Choroid plexus epithelial cell (primary cell): ENCODE data around the gene CCNB1.
A peak's percentile ranks its signal among the peaks of the same experiment; 100 is the strongest.
"Not testable (repeated sequence)": the region's sequence is repeated elsewhere in the genome, so short reads cannot be mapped to it uniquely, and the experiment has no call there.

Experiments
- DNase-seq: peaks from one replicate; pipeline ENCODE4 v3.0.0-alpha.2; 2010; ENCODE audit warnings: low read depth
- H3K4me3 ChIP-seq: 2 replicates; pipeline ENCODE4 v1.5.1; 2011; ENCODE audit warnings: low read depth, mild to moderate bottlenecking, control low read depth, low read length, moderate library complexity
- TF ChIP-seq, protein P1 (sequence below): conservative IDR thresholded peaks from 2 replicates; pipeline ENCODE4 v1.5.1; 2011; ENCODE audit warnings: low read depth, mild to moderate bottlenecking, control low read depth, inconsistent platforms, low read length, moderate library complexity

Gene CCNB1

GRCh38 chr5:69166686-69167492 lies at the start of gene CCNB1:
Gene CCNB1, plus strand, starts transcription at chr5:69167150. Its CDS starts 113 bp downstream, at chr5:69167263.
- DNase-seq, result peak; percentile 98
- TF ChIP-seq, protein P1, sequence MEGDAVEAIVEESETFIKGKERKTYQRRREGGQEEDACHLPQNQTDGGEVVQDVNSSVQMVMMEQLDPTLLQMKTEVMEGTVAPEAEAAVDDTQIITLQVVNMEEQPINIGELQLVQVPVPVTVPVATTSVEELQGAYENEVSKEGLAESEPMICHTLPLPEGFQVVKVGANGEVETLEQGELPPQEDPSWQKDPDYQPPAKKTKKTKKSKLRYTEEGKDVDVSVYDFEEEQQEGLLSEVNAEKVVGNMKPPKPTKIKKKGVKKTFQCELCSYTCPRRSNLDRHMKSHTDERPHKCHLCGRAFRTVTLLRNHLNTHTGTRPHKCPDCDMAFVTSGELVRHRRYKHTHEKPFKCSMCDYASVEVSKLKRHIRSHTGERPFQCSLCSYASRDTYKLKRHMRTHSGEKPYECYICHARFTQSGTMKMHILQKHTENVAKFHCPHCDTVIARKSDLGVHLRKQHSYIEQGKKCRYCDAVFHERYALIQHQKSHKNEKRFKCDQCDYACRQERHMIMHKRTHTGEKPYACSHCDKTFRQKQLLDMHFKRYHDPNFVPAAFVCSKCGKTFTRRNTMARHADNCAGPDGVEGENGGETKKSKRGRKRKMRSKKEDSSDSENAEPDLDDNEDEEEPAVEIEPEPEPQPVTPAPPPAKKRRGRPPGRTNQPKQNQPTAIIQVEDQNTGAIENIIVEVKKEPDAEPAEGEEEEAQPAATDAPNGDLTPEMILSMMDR, result no peak
- peak within 1 kb of the TSS; percentile 83 for H3K4me3 ChIP-seq

- H3K4me3 ChIP-seq, result no peak overlapping the region
- TF ChIP-seq, protein P1, result no peak
- DNase-seq, result peak; percentile 80
Observed at GRCh38 chr5:69129413-69129812, 37.5 kb upstream of the CCNB1 start.

- TF ChIP-seq, protein P1, result no peak
- no peak for DNase-seq
- H3K4me3 ChIP-seq, result no peak overlapping the region
Observed at GRCh38 chr5:69130241-69130640, 36.7 kb upstream of the CCNB1 start.

DNA sequence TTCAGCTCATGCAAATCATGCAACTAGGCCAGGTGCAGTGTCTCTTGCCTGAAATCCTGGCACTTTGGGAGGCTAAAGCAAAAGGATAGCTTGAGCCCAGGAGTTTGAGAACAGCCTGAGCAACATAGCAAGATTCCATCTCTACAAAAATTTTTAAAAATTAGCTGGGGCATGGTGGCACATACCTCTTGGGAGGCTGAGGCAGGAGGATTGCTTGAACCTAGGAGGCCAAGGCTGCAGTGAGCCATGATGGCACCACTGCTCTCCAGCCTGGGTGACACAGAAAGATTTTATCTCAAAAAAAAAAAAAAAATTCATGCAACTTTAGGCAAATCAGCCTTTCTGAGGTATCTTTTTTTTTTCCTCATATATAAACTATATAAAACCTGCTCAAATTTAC lies 35.6 kb upstream of the CCNB1 start:
- TF ChIP-seq, protein P1, result no peak
- no peak for DNase-seq
- no peak overlapping the region for H3K4me3 ChIP-seq

- TF ChIP-seq, protein P1, result no peak
- no peak for DNase-seq
Observed at GRCh38 chr5:69134126-69134525, 32.8 kb upstream of the CCNB1 start.

GRCh38 chr5:69136293-69136692 lies 30.7 kb upstream of the CCNB1 start:
- TF ChIP-seq, protein P1, result no peak
- peak; percentile 70 for DNase-seq
- H3K4me3 ChIP-seq, result no peak overlapping the region

More at GRCh38 chr5:69134126-69134525, 32.8 kb upstream of the CCNB1 start:
- no peak overlapping the region for H3K4me3 ChIP-seq

- not testable (repeated sequence) for DNase-seq, H3K4me3 ChIP-seq
Observed at GRCh38 chr5:69137208-69137607, 29.7 kb upstream of the CCNB1 start.
